Astrocyte (in vitro differentiated cells and primary cell): ENCODE measurements around the gene MXRA7. TPM values are rescaled to one million over a fixed set of nuclear protein-coding genes. Genes with fewer than 3 reads are reported as not detected.
A peak's percentile ranks its signal among the peaks of the same experiment; 100 is the strongest.

Experiments used
- DNase-seq: peaks from one replicate; pipeline ENCODE4 v3.0.0-alpha.2; 2010; ENCODE audit warnings: low read depth
- FAIRE-seq: peaks from 2 replicates; lab custom pipeline; 2011; peaks lifted over from hg19 to GRCh38; lab: Jason Lieb, UNC
- H2AFZ ChIP-seq: 2 replicates; pipeline ENCODE4 v1.6.0; 2012; ENCODE audit warnings: low read depth, low read length, inconsistent platforms
- H3K27ac ChIP-seq: 2 replicates; pipeline ENCODE4 v1.5.1; 2011; ENCODE audit warnings: low read depth, low read length, inconsistent platforms
- H3K27me3 ChIP-seq: 2 replicates; pipeline ENCODE4 v1.6.0; 2011; ENCODE audit warnings: low read length, inconsistent platforms; ENCODE audit not compliant: insufficient read depth
- H3K36me3 ChIP-seq: 2 replicates; pipeline ENCODE4 v1.5.1; 2011; ENCODE audit warnings: low read length, inconsistent platforms; ENCODE audit not compliant: insufficient read depth
- H3K4me1 ChIP-seq: 2 replicates; pipeline ENCODE4 v1.5.1; 2011; ENCODE audit warnings: low read length, inconsistent platforms; ENCODE audit not compliant: insufficient read depth
- H3K4me2 ChIP-seq: 2 replicates; pipeline ENCODE4 v1.6.0; 2012; ENCODE audit warnings: low read length, inconsistent platforms
- H3K4me3 ChIP-seq: 2 replicates; pipeline ENCODE4 v1.5.1; 2011; ENCODE audit warnings: low read depth, mild to moderate bottlenecking, low read length, inconsistent platforms; ENCODE audit not compliant: insufficient read depth
- H3K79me2 ChIP-seq: 2 replicates; pipeline ENCODE4 v1.6.0; 2012; ENCODE audit warnings: mild to moderate bottlenecking, low read length, inconsistent platforms; ENCODE audit not compliant: insufficient read depth
- H3K9ac ChIP-seq: 2 replicates; pipeline ENCODE4 v1.6.0; 2012; ENCODE audit warnings: mild to moderate bottlenecking, low read length, inconsistent platforms
- H3K9me3 ChIP-seq: 2 replicates; pipeline ENCODE4 v1.5.1; 2012; ENCODE audit warnings: low read depth, mild to moderate bottlenecking, low read length, inconsistent platforms; ENCODE audit not compliant: insufficient read depth
- H4K20me1 ChIP-seq: 2 replicates; pipeline ENCODE4 v1.6.0; 2012; ENCODE audit warnings: low read length, inconsistent platforms; ENCODE audit not compliant: insufficient read depth
- H3K27ac Mint-ChIP-seq: one replicate; pipeline ENCODE4 v1.8.0; 2021; ENCODE audit warnings: mild to moderate bottlenecking, mixed read lengths; ENCODE audit not compliant: unreplicated experiment
- H3K27me3 Mint-ChIP-seq: one replicate; pipeline ENCODE4 v1.8.0; 2021; ENCODE audit warnings: low read depth, mixed read lengths; ENCODE audit not compliant: unreplicated experiment
- H3K36me3 Mint-ChIP-seq: one replicate; pipeline ENCODE4 v1.8.0; 2021; ENCODE audit warnings: low read depth, mixed read lengths; ENCODE audit not compliant: unreplicated experiment
- H3K4me1 Mint-ChIP-seq: one replicate; pipeline ENCODE4 v1.8.0; 2021; ENCODE audit warnings: low read depth, mixed read lengths; ENCODE audit not compliant: unreplicated experiment
- H3K4me3 Mint-ChIP-seq: one replicate; pipeline ENCODE4 v1.8.0; 2021; ENCODE audit warnings: mild to moderate bottlenecking, moderate library complexity, mixed read lengths; ENCODE audit not compliant: unreplicated experiment
- H3K9me3 Mint-ChIP-seq: one replicate; pipeline ENCODE4 v1.8.0; 2021; ENCODE audit warnings: mild to moderate bottlenecking, mixed read lengths; ENCODE audit not compliant: unreplicated experiment
- EZH2 ChIP-seq: IDR thresholded peaks from 2 replicates; pipeline ENCODE4 v1.6.1; 2012; ENCODE audit warnings: mild to moderate bottlenecking, low read length, inconsistent platforms; ENCODE audit not compliant: insufficient read depth
- total RNA-seq: library from RNA; stranded (reverse); gene quantifications from 2 replicates; pipeline ENCODE4 v1.2.1, GENCODE V29; 2021
- TF ChIP-seq, protein P1 (sequence below): IDR thresholded peaks from 2 replicates; pipeline ENCODE4 v1.5.1; 2011; ENCODE audit warnings: low read depth, mild to moderate bottlenecking, inconsistent platforms, low read length, moderate library complexity; ENCODE audit not compliant: insufficient read depth

The MXRA7 gene
- total RNA-seq, 1 donor from 2014 or later = 177 TPM

DNA sequence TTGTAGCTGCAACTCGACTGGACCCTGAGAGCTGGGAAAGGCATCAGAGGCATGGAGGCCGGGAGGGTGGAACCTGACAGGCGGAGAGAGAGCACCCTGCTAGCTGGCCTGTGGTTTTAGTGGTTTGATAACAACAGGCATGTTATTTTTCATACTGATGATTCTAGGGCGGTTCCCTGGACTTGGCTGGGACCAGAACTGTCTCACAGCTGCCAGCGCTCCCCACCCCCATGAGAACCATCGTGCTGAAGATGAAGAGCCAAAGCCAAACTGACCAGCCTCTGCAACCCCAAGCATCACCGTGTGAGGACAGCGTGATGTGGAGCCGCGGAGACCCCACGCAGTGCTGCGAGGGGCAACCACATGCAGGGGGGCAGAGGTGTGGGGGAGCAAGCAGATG, 28.5 kb downstream of the MXRA7 start:
- Histone ChIP-seq H3K9me3 (no peaks in the 10 kb centered on the region), H3K79me2 (peaks cover 17% of the 10 kb centered on the region), H3K27me3 (no peaks in the 10 kb centered on the region), H2AFZ (no peak overlapping the region), H3K36me3 (peaks cover 5% of the 10 kb centered on the region), H3K27ac (no peak overlapping the region), H3K4me2 (peak overlapping the region; percentile 25), H3K4me1 (peaks cover 19% of the 10 kb centered on the region), H3K9ac (no peak overlapping the region), H3K4me3 (no peak overlapping the region), H4K20me1 (peaks cover 64% of the 10 kb centered on the region)
- TF ChIP-seq, protein P1, sequence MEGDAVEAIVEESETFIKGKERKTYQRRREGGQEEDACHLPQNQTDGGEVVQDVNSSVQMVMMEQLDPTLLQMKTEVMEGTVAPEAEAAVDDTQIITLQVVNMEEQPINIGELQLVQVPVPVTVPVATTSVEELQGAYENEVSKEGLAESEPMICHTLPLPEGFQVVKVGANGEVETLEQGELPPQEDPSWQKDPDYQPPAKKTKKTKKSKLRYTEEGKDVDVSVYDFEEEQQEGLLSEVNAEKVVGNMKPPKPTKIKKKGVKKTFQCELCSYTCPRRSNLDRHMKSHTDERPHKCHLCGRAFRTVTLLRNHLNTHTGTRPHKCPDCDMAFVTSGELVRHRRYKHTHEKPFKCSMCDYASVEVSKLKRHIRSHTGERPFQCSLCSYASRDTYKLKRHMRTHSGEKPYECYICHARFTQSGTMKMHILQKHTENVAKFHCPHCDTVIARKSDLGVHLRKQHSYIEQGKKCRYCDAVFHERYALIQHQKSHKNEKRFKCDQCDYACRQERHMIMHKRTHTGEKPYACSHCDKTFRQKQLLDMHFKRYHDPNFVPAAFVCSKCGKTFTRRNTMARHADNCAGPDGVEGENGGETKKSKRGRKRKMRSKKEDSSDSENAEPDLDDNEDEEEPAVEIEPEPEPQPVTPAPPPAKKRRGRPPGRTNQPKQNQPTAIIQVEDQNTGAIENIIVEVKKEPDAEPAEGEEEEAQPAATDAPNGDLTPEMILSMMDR = no peak
- TF ChIP-seq EZH2 = no peak
- Mint-ChIP-seq H3K9me3 (no peaks in the 10 kb centered on the region), H3K4me3 (peak overlapping the region; percentile 50), H3K27ac (peak overlapping the region; percentile 38), H3K4me1 (peaks cover 20% of the 10 kb centered on the region), H3K36me3 (peaks cover 9% of the 10 kb centered on the region), H3K27me3 (no peaks in the 10 kb centered on the region)
- DNase-seq = peak; percentile 88
- FAIRE-seq = no peak

DNA sequence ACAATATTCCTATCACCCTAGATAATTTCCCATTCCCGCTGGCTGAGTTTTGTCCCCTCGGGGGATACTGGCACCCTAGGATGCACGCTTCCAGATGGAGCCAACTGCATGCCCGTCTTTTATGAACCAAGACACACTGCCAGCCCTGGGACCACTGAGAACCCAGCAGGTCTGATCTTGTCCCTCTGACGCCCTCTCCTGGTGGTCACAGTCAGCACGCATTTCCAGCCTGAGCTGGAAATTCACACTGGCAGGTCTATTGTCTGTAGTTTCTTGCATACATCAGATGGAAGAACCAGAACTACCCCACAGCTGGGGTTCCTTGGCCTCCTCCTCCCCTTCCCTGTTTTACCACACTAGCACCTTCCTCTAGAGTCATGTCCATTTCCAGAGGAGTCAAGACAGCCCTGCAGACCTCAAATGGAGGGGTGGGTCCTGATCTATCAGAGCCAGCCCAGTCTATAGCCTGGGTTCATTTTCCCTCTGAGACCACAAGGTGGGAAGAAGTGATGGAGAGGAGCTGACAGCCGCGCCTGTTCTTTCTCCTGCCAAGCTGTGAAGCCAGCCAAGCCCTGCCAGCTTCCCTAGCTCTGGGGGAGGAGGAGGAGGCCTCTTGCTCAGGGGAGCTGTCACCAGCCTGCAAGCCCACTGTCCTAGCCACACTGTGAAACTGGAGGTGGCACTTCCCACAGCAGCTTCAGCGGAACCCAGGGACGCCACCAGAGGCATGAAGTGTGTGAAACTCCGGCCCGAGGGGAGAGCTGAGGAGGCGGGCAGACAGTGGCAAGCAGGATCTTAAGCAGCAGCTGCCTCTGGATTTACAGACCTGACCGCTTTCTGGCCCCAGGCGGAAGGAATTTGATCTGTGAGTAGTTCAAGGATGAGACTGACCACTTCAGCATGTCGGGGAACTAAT, 29.3 kb downstream of the MXRA7 start:
- DNase-seq = peak; percentile 37
- no peak overlapping the region for H3K4me3 ChIP-seq
- peaks cover 10% of the 10 kb centered on the region for H3K79me2 ChIP-seq
- FAIRE-seq = no peak
- H3K4me2 ChIP-seq = peak overlapping the region; percentile 25
- no peak for TF ChIP-seq EZH2
- TF ChIP-seq, protein P1 = peak; percentile 84
- H4K20me1 ChIP-seq = peaks cover 56% of the 10 kb centered on the region
- Mint-ChIP-seq H3K27me3 (no peaks in the 10 kb centered on the region), H3K4me1 (peaks cover 16% of the 10 kb centered on the region), H3K36me3 (peaks cover 9% of the 10 kb centered on the region), H3K9me3 (no peaks in the 10 kb centered on the region), H3K27ac (peak overlapping the region; percentile 38), H3K4me3 (peak overlapping the region; percentile 50)
- H2AFZ ChIP-seq = no peak overlapping the region
- H3K36me3 ChIP-seq = peaks cover 5% of the 10 kb centered on the region
- H3K9me3 ChIP-seq = no peaks in the 10 kb centered on the region
- H3K9ac ChIP-seq = no peak overlapping the region
- H3K27ac ChIP-seq = no peak overlapping the region
- H3K4me1 ChIP-seq = peaks cover 19% of the 10 kb centered on the region
- H3K27me3 ChIP-seq = no peaks in the 10 kb centered on the region

DNA sequence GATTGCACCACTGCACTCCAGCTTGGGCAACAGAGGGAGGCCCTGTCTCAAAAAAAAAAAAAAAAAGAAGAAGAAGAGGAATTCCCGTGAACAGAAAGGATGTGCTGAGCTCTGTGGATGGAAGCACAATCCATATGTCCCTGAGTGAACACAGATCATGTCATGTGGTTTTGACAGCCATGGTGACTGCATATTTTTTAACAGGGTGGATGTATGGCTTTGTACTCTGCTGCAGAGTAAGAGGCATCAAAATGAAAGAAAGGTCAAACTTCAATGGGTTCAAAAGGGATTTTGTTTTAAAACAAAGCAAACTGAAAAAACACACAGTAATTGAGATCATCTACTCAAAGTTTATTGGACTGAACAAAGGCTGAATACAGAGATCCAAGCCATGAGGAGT, 31.5 kb downstream of the MXRA7 start:
- Histone ChIP-seq H3K27ac (no peak overlapping the region), H3K79me2 (no peaks in the 10 kb centered on the region), H3K4me1 (peaks cover 19% of the 10 kb centered on the region), H3K27me3 (no peaks in the 10 kb centered on the region), H3K4me3 (no peak overlapping the region), H2AFZ (no peak overlapping the region), H3K36me3 (peaks cover 5% of the 10 kb centered on the region), H3K9ac (no peak overlapping the region), H3K9me3 (no peaks in the 10 kb centered on the region), H4K20me1 (peaks cover 39% of the 10 kb centered on the region), H3K4me2 (no peak overlapping the region)
- H3K27ac Mint-ChIP-seq = no peak overlapping the region
- peaks cover 15% of the 10 kb centered on the region for H3K36me3 Mint-ChIP-seq
- no peaks in the 10 kb centered on the region for H3K27me3 Mint-ChIP-seq
- H3K4me3 Mint-ChIP-seq = no peak overlapping the region
- DNase-seq (no peak), FAIRE-seq (no peak)
- TF ChIP-seq, protein P1 = no peak
- TF ChIP-seq EZH2 = no peak
- H3K9me3 Mint-ChIP-seq = no peaks in the 10 kb centered on the region
- H3K4me1 Mint-ChIP-seq = peaks cover 13% of the 10 kb centered on the region
